Stimulated activated CD8-positive, alpha-beta memory T cell treated with anti-CD3 and anti-CD28 coated beads, Interleukin-4, amount 100 ng/mL, for 24 hours (primary cell): Measurements from ENCODE around the gene MYCBPAP.

ENCODE experiments used
- DNase-seq: peaks from one replicate; pipeline ENCODE4 v3.0.0-alpha.2; 2020; ENCODE audit warnings: low read depth

Gene MYCBPAP

DNA sequence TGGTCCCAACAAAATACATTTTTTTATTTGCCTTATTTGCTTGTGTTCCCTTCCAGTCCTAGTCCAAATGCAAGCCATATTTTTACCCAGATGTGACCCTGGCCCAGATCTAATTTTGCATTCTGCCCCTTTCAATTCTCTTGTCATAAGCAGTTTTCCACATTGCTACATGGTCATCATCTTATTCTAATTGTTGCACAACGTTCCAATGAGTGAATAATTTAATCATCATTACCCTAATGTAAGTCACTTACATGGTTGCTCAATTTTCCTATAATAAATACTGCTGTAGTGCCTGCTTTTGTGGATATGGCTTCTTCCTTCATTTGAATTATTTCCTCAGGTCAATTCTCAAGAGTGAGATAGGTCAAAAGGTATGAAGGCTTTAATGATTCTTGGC, 16.7 kb upstream of the MYCBPAP start:
- DNase-seq = no peak

DNA sequence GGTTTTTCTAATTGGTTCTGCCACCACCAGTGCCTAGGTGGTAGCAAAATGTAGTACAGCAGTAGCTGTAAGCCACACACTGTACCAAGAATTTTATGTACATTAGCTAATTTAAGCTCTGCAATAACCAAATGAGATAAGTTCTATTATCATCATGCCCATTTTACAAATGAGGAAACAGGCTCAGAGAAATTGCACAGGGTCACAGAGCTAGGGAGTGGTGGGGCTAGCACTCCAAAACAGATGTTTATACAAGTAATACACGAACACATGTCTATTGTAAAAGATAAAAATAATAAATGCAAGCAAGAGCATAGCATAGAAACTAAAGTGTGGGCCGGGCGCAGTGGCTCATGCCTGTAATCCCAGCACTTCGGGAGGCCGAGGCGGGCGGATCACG, 16.0 kb upstream of the MYCBPAP start:
- DNase-seq = no peak

DNA sequence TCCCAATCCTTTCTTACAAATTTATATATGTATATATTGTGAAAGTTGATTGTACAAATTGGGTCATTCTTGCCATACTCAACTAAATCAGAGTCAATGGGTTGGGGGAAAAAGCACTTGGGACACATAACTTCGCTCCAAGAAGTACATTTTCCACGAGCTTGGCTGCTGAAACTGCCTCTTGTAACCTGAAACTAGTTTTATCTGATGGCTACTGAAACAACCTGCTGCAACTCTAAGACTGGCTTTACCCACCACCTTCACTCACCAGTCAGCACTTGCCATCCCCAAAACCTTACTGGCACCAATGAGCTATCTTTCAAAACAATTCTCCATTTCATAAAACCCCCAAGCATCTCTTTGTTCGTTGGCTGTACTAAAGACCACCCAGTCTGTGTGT, 14.5 kb upstream of the MYCBPAP start:
- DNase-seq = no peak

DNA sequence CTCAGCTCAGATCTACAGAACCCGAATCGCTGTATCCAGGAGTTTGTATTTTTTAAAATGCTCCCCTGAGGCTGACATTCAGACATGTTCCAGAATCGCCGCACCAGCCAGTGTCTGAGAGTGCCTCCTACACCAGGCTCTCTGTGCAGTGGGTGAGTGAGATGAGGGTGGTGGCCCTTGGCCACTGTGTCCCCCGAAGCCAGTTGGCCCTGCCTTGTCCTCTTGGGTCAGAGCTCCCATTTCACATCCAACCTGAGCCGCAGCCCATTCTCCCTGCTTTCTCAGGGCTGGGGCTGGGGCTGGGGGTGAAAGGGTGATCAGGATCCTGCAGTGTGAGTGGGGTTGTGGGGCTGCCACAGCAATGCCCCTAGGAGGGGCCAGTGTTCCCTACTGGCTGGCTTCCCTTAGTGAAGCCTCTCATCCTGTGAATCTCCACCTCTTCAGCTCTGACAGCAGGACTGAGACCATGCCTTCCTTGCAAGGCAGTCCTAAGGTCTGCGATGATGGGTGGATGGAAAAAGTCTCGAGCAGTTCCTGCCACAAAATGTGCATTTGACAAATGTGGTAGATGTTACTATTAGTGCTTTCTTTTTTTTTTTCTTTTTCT, 12.9 kb upstream of the MYCBPAP start:
- no peak for DNase-seq

DNA sequence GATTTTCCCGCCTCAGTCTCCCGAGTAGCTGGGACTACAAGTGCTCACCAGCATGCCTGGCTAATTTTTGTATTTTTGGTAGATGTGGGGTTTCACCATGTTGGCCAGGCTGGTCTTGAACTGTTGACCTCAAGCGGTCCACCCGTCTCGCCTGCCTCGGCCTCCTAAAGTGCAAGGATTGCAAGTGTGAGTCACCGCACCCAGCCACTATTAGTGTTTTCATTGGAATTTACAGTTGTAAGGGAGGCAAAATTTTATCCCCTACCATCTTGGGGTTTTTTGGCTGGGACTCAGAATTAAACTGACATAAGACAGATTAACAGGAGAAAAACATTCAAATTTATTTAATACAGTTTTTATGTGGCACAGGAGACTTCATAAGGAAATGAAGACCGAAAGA, 12.3 kb upstream of the MYCBPAP start:
- no peak for DNase-seq

DNA sequence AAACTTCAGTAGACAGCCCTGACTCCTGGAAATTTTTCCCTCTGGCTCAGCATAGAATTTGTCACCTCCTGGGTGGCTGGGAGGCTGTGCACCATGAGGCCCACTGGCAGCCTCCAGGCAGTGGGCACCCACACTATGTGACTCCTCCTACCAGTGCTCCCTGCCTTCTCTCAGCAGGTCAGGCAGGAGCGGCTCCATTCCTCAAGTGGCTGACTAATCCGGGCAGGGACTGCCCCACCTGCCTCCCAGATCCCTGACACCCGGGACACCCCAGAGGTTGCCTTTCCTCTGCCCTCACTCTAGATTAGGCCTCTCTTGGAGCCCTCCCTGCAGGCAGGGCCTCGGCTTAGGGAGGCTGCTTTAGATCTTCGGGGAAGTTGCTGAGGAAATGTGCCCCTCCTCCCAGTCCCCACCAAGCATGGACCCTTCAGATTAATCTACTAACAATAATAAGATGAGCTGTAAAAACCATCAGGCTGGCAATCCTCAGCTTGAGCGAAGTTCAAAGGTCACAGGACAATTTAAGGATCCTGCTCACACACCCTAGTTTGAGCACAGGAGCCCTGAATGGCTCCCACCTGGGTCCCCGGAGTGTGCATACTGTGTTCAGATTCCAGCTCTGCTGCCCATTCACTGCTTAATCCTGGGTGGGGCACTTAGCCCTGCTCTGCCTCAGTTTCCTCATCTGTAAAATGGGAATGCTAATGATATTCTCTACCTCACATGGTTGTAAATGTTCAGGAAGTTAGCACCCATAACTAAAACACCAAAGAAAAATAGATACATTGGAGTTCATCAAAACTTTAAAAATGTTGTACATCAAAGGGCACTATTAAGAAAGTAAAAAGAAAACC, 10.0 kb upstream of the MYCBPAP start:
- no peak for DNase-seq

DNA sequence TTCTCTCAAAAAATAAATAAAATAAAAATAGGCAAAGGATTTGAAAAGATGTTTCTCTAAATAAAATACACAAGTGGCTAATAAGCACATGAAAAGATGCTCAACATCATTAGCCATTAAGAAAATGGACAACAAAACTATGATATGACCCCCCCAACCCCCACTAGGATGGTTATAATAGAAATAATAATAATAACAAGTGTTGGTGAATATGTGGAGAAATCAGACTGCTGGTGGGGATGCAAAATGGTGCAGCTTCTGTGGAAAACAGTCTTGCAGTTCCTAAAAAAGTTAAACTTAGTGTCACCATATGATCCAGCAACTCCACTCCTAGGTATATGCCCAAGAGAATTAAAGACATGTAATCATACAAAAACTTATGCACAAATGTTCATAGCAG, 9.0 kb upstream of the MYCBPAP start:
- DNase-seq = no peak

DNA sequence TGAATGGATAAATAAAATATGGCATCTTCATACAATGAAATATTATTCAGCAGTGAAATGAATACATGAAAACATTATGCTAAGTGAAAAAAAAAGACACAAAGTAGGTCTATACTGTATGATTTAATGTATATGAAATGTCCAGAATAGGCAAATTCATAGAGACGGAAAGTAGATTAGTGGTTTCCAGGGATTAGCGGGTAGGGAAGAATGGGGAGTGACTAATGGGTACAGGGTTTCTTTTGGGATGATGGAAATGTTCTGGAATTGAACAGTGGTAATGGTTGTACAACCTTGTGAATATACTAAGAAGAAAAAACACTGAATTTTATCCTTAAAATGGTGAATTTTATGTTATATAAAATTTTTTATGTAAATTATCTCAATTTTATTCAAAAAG, 8.5 kb upstream of the MYCBPAP start:
- no peak for DNase-seq

DNA sequence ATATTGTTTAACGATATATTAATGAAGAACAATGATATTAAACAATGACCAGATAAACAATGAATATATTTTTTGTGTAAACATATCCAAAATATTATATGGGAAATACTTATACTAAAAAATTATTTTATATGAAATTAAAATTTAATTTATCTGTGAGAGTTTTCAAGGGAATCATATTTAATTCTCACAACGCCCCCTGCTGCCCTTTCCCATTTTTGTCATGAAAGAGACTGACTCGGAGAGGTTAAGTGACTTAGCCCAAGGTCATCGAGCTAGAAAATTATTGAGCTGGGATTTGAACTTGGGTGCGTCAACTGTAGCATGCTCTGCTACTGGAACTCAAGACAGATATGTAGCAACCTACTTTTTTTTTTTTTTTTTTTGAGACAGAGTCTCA, 7.2 kb upstream of the MYCBPAP start:
- no peak for DNase-seq

DNA sequence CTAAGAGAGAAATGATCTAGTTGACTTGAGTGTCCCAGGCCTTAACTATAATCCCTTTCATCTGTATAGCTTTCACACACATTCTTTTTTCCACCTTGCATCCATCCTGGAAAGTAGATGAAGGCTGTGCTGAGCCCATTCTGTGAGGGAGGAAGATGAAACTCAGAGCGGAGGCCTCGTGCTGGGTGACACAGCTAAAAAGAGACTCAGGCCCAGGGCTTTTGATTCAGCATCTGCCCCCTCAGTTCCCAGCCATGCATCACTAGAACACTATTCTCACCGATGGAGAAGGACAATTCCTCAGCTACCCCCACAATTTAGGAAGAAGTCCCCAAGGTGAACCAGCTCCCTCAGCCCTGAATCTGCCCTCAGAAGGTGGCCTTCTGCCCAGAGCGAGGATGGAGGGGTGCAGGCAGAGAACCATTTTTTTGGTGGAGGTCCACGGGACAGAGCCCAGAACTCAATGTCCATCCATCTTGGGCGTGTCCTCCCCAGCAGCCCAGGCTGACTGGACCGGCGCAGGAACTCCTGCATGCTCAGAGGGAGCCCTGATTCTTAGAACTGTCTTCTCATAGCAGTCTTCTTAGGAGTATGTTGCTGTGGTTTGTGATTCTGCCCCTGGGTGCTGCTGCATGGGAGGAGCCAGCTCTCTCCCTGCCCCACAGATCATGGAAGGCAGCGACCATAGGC, 5.8 kb upstream of the MYCBPAP start:
- DNase-seq = no peak

DNA sequence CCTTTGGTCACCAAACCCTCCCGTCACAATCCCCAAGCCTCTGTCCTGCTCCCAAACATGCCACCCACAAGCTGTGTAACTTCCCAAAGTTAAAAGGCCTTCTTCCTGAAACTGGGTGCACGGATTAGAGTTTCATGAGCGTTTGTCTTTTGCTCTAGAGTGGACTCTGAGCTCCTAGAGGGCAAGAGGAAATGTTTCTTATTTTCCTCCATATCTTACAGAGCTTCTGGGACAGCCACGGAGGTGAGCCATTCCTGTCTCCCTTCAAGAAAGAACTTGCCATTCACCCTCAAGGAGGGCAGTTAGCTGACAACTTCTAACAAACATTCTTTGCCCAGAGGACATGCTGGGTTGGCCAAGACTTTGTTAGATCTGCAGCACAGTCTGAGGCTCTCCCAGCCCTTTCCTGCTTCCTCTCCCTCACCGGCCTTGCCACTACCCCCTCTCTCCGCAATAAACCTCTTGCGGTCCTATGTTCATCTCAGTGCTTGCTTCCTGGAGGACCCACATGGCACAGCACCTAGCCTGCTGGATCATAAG, 2.6 kb upstream of the MYCBPAP start:
- no peak for DNase-seq

DNA sequence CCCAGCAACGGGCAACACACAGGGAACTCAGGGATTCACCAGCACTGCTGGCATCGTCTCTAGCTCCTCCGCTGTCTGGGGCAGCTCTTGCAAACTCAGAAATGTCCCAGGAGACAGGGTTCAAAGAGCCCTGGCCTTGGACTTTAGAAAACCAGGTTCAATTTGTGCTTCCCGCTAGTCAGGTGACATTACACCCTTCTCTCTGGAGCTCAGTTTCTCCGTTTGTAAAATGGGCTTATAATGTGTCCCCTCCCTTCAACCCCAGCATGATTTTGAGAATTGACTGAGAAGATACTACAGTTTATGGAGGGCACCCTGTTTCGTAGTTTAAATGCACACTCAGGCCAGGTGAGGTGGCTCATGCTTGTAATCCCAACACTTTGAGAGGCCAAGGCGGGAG, 1.9 kb upstream of the MYCBPAP start:
- no peak for DNase-seq

DNA sequence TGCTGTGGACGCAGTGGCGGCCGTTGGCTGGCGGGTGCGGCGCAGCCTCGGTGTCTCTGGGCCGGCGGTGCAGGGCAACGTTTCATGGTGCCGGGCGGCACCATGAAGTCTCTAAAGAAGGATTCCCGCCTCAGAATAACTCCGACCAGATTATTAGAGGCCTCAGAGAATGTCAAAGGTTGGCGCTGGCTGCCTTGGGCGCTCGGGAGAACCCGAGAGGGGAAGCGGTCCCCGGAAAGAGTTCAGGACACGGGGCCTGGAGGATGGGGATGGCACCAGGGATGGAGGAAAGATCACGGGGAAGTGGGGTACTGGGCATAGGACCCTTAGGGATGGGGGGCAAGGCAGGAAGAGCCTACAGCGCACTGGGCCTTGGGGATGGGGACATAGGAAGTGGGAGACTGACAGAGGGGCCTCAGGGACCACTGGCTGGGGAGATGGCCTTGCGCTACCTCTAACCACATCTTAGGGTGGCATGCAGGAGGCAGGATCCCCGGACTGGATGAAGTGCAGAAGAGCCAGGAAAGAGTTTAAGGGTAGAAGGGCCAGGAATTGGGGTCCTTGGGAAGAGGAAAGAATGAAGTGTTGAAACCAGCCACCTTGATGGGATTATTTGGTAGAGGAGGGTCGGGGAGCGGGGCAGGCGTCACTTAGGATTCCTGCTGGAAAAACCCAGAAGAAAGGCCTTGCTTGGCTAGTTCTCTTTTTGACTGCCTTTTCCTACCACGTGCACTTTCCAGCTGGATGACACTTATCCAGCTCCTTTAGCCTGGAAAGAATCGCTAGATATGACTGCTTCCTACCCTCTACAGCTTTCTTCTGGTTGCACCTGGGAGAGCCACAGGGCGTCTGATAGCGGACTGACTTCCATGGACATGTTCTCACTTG, 578 bp downstream of the MYCBPAP start:
- DNase-seq = no peak

DNA sequence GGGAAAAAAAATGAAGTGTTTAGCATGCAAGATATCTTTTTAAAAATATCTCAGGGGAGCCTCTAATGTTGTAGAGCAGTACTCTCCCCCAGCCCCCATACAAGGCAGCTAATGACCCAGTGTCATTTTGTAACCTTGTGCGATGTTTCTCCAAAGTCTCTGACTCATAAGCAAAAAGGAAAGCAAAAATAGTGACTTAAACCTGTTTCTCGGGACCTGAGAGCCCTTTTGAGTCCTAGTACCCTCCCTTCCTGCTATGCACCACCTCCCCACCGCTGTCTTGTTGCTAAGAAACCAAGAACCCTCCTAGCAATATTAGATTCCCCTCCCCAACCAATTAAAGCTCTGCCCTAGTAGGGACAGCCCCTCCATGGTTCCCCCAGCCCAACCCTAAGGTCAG, 2.8 kb downstream of the MYCBPAP start:
- DNase-seq = no peak

DNA sequence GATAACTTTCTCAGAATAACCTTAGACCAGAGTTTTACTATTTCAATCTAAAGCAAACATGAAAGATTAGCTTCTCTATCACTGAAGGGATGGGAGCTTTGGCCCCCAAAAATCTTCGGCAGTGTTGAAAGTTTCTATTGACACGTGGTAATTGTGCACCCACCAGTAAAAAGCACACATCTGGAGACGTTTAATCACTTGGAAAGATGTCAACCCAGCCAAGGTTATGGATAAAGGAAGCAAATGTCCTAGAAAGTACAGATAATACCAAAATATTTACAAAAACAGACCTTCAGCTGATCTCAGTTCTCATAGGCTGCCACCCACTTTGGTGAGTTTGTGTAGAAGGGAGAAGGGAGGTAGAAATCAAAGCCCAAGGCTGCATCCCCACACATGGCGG, 5.3 kb downstream of the MYCBPAP start:
- no peak for DNase-seq

DNA sequence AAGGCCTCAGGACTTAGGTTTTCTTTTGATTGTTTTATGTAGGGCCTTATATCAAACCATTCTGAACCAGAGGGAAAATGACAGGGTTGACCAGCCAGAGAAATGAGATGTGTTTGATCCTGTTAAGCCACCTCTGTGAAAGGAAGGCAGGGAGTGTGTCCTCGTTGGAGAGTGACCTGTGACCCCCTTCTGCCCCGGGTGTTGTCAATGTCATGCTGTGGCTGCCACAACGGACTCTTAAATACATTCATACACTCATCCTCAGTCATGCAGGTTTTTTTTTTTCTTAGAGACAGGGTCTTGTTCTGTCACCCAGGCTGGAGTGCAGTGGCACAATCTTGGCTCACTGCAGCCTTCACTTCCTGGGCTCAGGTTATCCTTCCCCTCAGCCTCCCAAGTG, 6.1 kb downstream of the MYCBPAP start:
- DNase-seq = no peak

DNA sequence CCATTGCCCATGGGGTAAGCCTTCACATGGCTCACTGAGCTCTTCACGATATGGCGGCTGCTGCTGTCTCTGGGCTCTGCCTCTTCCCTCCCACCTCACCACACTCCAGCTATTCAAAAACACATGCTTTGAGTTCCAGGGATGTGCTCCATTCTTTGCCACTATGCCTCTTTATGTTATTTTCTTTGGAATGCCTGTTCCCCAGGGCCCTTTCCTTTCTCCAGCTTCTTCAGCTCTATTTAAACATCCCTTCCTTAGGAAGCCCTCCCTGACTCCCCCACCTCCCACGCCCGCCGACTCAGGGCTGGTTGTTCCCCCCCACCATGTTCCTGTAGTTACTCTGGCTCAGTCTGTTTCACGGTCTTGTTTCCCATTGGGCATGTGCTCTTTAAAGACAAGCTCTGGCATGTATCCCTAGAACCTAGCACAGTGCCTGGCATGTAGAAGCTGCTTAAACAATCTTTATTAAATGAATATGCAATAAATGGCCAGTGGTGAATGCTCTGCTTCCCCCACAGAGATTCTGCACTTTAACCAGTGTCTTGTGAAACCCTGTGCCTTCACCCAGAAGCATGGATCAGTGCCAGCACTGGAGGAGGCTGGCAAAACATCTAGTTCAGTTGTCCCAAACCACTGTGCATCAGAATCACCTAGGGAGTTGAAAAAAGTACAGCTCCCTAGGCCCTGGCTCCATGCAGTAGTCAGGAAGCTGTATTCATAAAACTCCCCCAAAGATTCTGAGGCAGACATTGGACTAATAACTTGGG, 6.9 kb downstream of the MYCBPAP start:
- DNase-seq = no peak

DNA sequence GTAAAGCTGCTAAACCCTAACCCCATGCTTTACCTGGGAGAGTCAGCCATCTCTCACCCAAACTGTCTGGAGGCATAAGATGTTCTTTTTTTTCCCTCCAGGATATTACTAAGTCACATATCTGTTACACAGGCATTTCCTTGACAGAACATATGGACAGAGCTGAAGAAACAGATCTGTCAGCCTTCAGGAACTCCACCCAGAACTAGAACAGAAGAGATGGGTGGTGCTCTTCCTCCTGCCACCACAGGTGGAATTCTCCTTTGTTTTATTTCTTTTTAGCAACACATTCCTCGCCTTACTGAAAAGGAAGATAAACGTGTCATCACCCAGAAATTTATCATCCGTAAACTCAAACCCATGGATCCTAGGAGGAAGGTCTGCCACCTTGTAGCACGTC, 8.8 kb downstream of the MYCBPAP start:
- no peak for DNase-seq

DNA sequence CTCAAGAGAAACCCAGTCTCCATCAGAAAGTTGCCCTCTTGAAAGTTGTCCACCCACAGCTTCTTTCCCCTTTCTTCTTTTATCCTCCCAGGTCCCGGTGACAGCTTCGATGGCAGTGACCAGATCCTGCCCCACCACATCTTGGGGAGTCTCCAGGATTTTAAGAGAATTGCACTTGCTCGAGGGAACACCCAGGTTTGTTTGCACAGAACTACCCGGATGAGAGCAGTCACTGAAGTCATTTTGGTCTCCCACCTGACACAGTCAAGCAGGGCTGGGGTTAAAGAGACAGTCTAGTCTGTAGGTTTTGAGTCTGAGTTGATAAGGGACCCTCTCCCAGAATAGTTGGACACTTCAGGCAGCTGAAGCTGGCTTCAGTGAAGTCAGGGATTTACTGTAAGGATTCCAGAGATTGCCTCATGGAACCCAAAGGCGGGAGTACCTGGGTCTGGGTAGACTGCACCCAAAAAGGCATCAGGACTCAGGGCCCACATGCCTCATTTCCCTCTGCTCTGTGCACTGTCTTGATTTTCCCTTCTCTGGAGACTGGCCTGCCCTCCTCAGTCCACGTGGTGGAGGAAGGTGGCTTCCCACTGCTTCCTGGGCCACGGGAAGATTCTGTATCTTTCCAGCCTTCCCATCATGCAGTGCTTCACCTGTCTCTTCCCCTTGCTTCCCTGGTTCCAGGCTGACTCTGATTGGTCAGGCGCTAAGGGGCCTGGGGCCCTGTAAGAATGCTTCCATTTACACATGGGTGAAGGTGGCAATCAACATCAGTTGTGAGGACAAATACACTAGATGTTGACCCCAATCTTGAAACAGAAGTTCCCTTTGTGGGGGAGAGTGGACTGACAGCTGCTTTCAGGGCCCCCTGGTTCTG, 9.5 kb downstream of the MYCBPAP start:
- no peak for DNase-seq

DNA sequence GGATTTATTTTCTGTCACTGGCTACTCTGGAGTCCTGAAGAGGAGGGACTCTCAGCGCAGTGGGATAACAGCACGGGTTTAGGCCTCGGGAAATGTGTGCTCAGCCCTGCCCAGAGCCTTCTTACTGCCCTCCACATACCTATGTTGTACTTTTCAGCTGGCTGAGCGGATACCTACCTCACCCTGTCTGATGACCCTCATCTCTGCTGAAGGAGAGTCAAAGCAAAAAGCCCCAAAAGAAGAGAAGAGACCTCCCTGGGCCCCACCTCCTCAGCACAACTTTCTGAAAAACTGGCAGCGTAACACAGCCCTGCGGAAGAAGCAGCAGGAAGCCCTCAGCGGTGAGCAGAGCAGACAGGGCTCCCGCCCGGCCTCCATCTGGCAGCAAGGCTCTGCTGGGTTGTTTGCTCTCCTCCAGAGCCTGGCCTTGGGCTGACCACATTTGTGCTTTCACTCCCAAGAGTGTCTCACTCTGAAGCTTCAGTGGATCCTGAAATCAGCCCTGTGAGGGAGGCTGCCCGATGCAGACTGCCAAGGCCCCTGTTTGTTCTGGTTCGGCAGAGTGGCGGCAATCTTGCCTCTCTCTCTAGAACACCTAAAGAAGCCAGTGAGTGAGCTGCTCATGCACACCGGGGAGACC, 10.3 kb downstream of the MYCBPAP start:
- no peak for DNase-seq
